Measurements from ENCODE around the gene TRABD2B.

Gene TRABD2B

DNA sequence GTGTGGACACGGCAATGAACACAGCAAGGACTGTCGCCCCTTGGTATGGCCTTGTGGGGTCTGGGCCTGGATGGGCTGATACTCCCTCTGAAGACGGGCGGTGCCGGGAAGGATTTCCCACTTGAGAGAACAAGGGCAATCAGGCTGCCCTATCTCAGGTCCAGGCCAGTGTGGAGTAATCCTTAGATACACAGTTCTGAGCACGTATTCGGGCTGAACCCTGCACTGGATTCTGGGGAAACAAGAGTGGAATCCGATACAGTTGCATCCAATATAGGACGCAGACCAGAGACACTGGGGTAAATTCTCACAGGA, 177.7 kb downstream of the TRABD2B start:
- TF ChIP-seq, protein P1, sequence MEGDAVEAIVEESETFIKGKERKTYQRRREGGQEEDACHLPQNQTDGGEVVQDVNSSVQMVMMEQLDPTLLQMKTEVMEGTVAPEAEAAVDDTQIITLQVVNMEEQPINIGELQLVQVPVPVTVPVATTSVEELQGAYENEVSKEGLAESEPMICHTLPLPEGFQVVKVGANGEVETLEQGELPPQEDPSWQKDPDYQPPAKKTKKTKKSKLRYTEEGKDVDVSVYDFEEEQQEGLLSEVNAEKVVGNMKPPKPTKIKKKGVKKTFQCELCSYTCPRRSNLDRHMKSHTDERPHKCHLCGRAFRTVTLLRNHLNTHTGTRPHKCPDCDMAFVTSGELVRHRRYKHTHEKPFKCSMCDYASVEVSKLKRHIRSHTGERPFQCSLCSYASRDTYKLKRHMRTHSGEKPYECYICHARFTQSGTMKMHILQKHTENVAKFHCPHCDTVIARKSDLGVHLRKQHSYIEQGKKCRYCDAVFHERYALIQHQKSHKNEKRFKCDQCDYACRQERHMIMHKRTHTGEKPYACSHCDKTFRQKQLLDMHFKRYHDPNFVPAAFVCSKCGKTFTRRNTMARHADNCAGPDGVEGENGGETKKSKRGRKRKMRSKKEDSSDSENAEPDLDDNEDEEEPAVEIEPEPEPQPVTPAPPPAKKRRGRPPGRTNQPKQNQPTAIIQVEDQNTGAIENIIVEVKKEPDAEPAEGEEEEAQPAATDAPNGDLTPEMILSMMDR (conservative IDR thresholded peaks at IDR 0.05): no peak
- no peak for TF ChIP-seq ZFX (IDR thresholded peaks at IDR 0.05)
- no peak overlapping the region for H3K27ac ChIP-seq

DNA sequence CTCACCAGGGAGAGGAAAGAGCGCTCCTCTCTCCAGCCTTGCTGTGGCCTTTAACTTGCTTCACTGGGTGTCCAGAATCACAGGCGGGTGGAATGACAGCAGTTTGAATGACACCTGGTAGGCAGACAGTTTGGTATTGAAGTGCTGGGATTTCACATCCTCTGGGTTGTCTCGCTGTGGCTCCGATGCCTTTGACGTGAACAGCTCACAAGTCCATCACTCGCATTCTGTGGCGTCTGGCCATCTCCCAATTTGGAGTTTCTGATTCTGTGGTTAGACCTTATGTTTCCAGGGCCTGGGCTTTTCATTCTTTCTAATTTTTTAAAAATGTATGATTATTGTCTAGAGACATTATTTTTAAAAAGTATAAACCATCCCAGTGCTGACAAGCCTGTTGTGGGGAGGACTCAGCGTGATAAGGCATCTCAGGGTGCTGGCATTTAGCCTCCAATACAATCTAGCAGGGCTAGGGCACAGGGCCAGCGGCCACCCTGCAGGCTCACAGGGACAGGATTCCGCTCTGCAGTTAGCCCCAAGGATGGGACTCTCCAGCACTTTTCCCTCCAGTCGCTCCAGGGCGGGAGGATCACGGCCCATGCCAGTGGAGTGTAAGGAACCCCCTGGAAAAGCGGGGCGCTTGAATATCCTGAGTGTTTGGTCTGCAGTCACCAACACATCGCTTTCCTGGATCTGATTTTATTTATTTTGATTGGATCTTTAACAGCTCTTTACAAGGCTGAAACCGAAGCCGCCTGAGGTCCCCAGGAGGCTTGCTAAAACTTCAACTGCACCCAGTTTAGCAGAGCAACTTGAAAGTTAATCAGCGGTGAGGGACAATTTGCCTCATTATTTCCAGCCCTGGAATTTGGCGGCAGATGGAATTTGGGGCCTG, 178.3 kb downstream of the TRABD2B start:
- no peak for TF ChIP-seq ZFX (IDR thresholded peaks at IDR 0.05)
- TF ChIP-seq, protein P1 (conservative IDR thresholded peaks at IDR 0.05): no peak

DNA sequence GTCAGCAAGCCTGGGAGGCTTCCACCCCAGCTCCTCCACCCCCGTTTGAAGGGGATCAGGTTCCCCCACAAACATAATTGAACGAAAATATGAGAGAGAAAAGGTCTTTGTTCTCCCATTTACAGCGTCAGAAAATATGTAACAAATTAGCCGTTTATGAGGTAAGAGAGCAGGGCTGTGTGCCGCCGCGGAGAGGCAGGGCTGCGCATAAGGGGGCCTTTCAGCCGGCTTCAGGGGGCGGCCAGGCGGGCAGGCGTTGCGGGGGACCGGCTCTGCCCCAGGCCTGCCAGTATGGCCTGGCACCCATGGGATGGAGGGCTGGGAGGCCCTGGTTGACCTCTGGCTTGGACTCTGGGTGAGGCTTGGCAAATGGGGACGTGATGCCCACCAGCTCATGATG, 179.3 kb downstream of the TRABD2B start:
- no peak for TF ChIP-seq ZFX (IDR thresholded peaks at IDR 0.05)
- TF ChIP-seq, protein P1 (conservative IDR thresholded peaks at IDR 0.05): no peak
- H3K27ac ChIP-seq: no peak overlapping the region

More for the DNA sequence above, 178.3 kb downstream of the TRABD2B start:
- H3K27ac ChIP-seq: no peak overlapping the region

DNA sequence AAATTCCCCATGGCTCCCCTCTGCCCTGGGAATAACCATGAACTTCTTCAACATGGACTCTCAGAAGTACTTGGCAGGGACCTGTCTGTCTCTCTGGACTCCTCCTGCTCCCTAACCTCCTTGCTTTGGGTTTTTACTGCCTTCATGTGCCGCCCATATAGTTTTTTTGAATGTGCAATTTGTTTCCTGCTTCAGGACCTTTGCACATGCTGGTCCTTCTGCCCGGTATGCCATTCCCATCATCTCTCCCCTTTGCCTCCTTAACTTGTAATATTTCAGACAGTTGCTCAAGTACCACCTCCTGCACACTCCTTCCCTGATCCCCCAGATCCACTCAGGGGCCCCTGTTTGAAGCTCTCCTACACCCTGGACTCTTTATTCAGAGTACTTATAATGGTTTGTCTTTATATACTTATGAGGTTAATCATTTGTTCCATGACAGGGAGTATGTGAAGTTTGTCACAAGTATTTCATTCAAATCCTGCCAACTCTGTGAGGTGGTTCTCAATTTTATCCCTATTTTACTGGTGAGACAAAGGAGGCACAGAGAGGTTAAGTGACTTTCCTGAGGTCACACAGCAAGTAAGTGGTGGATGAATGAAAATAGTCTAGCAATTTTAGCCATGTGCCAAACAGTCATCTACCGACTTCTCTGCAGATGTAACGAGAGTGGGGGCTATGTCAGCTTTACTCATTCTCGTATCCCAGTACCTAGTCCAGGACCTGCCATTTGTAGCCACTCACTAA, 180.7 kb downstream of the TRABD2B start:
- TF ChIP-seq, protein P1 (conservative IDR thresholded peaks at IDR 0.05): no peak
- H3K27ac ChIP-seq: no peak overlapping the region

DNA sequence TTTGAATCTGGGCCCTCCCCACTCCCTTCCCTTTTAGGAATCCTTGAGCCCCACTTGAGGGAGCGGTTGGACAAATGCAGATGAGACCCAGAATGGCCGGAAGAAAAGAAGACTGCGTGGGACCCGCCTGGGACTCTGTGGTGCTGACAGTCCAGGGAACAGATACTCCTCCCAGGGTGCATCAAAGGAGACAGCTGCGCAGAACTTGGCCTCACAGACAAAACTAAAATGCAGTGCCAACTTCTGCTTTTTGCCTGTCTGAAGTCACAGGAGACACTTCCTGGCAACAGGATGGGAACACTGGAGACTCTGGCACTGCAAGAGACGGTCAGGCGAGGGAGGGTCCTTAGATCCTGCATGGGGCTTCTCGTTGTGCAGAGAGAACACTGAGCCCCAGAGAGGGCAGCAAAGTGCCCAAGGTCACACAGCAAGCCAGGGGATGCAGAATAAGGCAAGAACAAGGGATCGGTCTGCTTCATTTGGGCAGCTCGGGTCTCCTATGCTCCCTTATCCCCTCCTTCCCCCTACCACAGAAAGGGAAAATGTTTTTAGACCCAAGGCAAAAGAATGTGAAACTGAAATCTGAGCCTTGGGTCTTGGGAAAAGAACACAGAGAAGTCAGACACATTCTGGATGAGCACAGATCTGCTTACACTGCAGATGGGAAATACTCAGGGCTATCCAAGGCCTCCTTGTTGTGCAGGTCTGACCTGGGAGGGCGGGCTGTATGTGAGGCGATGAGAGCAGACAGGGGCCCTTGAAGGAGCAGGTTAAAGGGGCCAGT, 182.4 kb downstream of the TRABD2B start:
- no peak for TF ChIP-seq ZFX (IDR thresholded peaks at IDR 0.05)
- TF ChIP-seq, protein P1 (conservative IDR thresholded peaks at IDR 0.05): no peak
- no peak overlapping the region for H3K27ac ChIP-seq

DNA sequence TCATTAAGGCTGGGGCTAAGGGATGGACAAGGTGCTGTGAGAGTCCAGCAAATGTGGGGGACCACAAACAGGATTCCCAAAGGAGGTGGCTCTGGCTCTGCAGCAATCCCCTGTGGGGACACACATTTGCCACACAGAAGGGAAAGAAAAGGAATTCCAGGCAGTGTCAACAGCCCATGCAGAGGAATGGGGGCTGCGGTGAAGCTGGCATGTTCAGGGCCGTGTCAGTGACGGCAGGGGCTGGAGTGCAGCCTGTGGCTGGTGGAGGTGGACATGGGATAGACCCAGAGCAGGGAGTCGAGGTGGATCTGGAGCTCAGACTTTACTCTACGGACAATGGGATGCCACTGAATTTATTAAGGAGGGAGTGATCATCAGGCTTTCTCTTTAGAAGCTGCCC, 183.2 kb downstream of the TRABD2B start:
- TF ChIP-seq ZFX (IDR thresholded peaks at IDR 0.05): no peak
- TF ChIP-seq, protein P1 (conservative IDR thresholded peaks at IDR 0.05): no peak
- H3K27ac ChIP-seq: no peak overlapping the region

Measured in C4-2B (cell line).